Trophoblast cell (in vitro differentiated cells and primary cell): Measurements from ENCODE around the gene IQCB1.
"Not testable (repeated sequence)": the region's sequence is repeated elsewhere in the genome, so short reads cannot be mapped to it uniquely, and the experiment has no call there.

Source experiments
- DNase-seq, 2 donors: peaks; one replicate each; pipeline ENCODE4 v3.0.0-alpha.2; 2016
- H2AFZ ChIP-seq: 2 replicates; pipeline ENCODE4 v1.6.1; 2013; ENCODE audit warnings: low read length, moderate library complexity, mild to moderate bottlenecking; ENCODE audit not compliant: insufficient read depth, poor library complexity
- H2AK5ac ChIP-seq: 2 replicates; pipeline ENCODE4 v1.6.1; 2013; ENCODE audit warnings: mild to moderate bottlenecking, low read length
- H2BK120ac ChIP-seq: 2 replicates; pipeline ENCODE4 v1.6.1; 2013; ENCODE audit warnings: low read length, mild to moderate bottlenecking, moderate library complexity; ENCODE audit not compliant: insufficient read depth, poor library complexity
- H2BK12ac ChIP-seq: 2 replicates; pipeline ENCODE4 v1.6.1; 2013; ENCODE audit warnings: mild to moderate bottlenecking, low read length, moderate library complexity
- H2BK5ac ChIP-seq: 2 replicates; pipeline ENCODE4 v1.6.1; 2013; ENCODE audit warnings: low read length, low read depth, moderate library complexity, mild to moderate bottlenecking; ENCODE audit not compliant: poor library complexity
- H3K14ac ChIP-seq: 2 replicates; pipeline ENCODE4 v1.6.1; 2013; ENCODE audit warnings: mild to moderate bottlenecking, low read length
- H3K18ac ChIP-seq: 2 replicates; pipeline ENCODE4 v1.6.1; 2013; ENCODE audit warnings: mild to moderate bottlenecking, low read length
- H3K23ac ChIP-seq: 2 replicates; pipeline ENCODE4 v1.6.1; 2013; ENCODE audit warnings: low read length
- H3K27ac ChIP-seq: 2 replicates; pipeline ENCODE4 v1.5.1; 2013; ENCODE audit warnings: low read depth, mild to moderate bottlenecking, inconsistent platforms, low read length, moderate library complexity
- H3K27me3 ChIP-seq: 2 replicates; pipeline ENCODE4 v1.6.1; 2013; ENCODE audit warnings: inconsistent platforms, mild to moderate bottlenecking, low read length, moderate library complexity; ENCODE audit not compliant: insufficient read depth
- H3K36me3 ChIP-seq, 2 experiments: 1 replicate in 1 of 2; 2 replicates in 1 of 2; pipeline ENCODE4 v1.6.1; 2013; ENCODE audit warnings: low read length in 2 of 2, mild to moderate bottlenecking in 2 of 2, moderate library complexity in 1 of 2; ENCODE audit not compliant: insufficient read depth in 2 of 2, control insufficient read depth in 1 of 2
- H3K4ac ChIP-seq: 2 replicates; pipeline ENCODE4 v1.6.1; 2013; ENCODE audit warnings: low read depth, mild to moderate bottlenecking, low read length, moderate library complexity
- H3K4me1 ChIP-seq, 2 experiments: 1 replicate in 1 of 2; 2 replicates in 1 of 2; pipeline ENCODE4 v1.6.1; 2013; ENCODE audit warnings: low read length in 2 of 2, mild to moderate bottlenecking in 2 of 2, moderate library complexity in 1 of 2; ENCODE audit not compliant: insufficient read depth in 2 of 2, control insufficient read depth in 1 of 2
- H3K4me2 ChIP-seq: 2 replicates; pipeline ENCODE4 v1.6.1; 2013; ENCODE audit warnings: inconsistent platforms, mild to moderate bottlenecking, low read length, moderate library complexity
- H3K4me3 ChIP-seq: 2 replicates; pipeline ENCODE4 v1.5.1; 2013; ENCODE audit warnings: mild to moderate bottlenecking, low read depth, low read length, inconsistent platforms
- H3K79me1 ChIP-seq: one replicate; pipeline ENCODE4 v1.6.1; 2013; ENCODE audit warnings: low read length
- H3K79me2 ChIP-seq: 2 replicates; pipeline ENCODE4 v1.6.1; 2013; ENCODE audit warnings: low read length, mild to moderate bottlenecking; ENCODE audit not compliant: control insufficient read depth, insufficient read depth, poor library complexity
- H3K9ac ChIP-seq: 2 replicates; pipeline ENCODE4 v1.6.1; 2013; ENCODE audit warnings: mild to moderate bottlenecking, low read length
- H3K9me3 ChIP-seq: 2 replicates; pipeline ENCODE4 v1.6.1; 2013; ENCODE audit warnings: low read depth, mild to moderate bottlenecking, control low read depth, inconsistent platforms, low read length; ENCODE audit not compliant: insufficient read depth
- H4K12ac ChIP-seq: 2 replicates; pipeline ENCODE4 v1.6.1; 2013; ENCODE audit warnings: low read depth, mild to moderate bottlenecking, low read length, moderate library complexity
- H4K8ac ChIP-seq: 2 replicates; pipeline ENCODE4 v1.6.1; 2013; ENCODE audit warnings: low read depth, mild to moderate bottlenecking, low read length, moderate library complexity
- H4K91ac ChIP-seq: one replicate; pipeline ENCODE4 v1.6.1; 2013; ENCODE audit warnings: low read depth, mild to moderate bottlenecking, low read length, moderate library complexity
- WGBS: extraction: QIAGEN DNeasy Blood & Tissue Kit; methylation state at CpG from one replicate; pipeline ENCODE4 v1.1.7; 2013; ENCODE audit warnings: missing lambda C conversion rate; ENCODE audit not compliant: insufficient read length, insufficient coverage; ENCODE audit errors: extremely low coverage; 5-methylcytosine and 5-hydroxymethylcytosine counted together

IQCB1 gene

GRCh38 chr3:121870717-121871116 is 35.9 kb upstream of the IQCB1 start:
- no peaks in the 10 kb centered on the region for H3K4me1 ChIP-seq
- H3K27me3 ChIP-seq = no peaks in the 10 kb centered on the region
- no peaks in the 10 kb centered on the region for H3K79me1 ChIP-seq
- no peaks in the 10 kb centered on the region for H3K36me3 ChIP-seq
- H4K8ac ChIP-seq = no peak overlapping the region
- DNase-seq = no peak
- H3K4ac ChIP-seq = no peak overlapping the region
- H2BK120ac ChIP-seq = no peak overlapping the region
- H2BK12ac ChIP-seq = no peak overlapping the region
- H2AK5ac ChIP-seq = no peak overlapping the region
- H2BK5ac ChIP-seq = no peak overlapping the region
- no peaks in the 10 kb centered on the region for H3K9me3 ChIP-seq
- no peak overlapping the region for H3K9ac ChIP-seq
- H3K14ac ChIP-seq = no peak overlapping the region
- no peak overlapping the region for H3K23ac ChIP-seq
- H3K27ac ChIP-seq = no peak overlapping the region
- no peak overlapping the region for H3K18ac ChIP-seq
- no peak overlapping the region for H4K12ac ChIP-seq
- no peak overlapping the region for H3K4me3 ChIP-seq
- H3K4me2 ChIP-seq = no peak overlapping the region
- H2AFZ ChIP-seq = no peak overlapping the region
- no peak overlapping the region for H4K91ac ChIP-seq
- H3K79me2 ChIP-seq = no peaks in the 10 kb centered on the region

- no peak overlapping the region for H3K4me2 ChIP-seq
- no peak overlapping the region for H3K23ac ChIP-seq
- H3K79me1 ChIP-seq = no peaks in the 10 kb centered on the region
- no peak overlapping the region for H2BK12ac ChIP-seq
- no peak overlapping the region for H3K9ac ChIP-seq
- no peak overlapping the region for H2AFZ ChIP-seq
- DNase-seq = no peak
- H3K27ac ChIP-seq = no peak overlapping the region
- no peak overlapping the region for H2BK120ac ChIP-seq
- no peaks in the 10 kb centered on the region for H3K27me3 ChIP-seq
- no CpG with 5 or more reads among the region's 2 CpGs for WGBS
- no peak overlapping the region for H3K4ac ChIP-seq
- H4K91ac ChIP-seq = no peak overlapping the region
- no peak overlapping the region for H3K18ac ChIP-seq
- H2AK5ac ChIP-seq = no peak overlapping the region
- no peak overlapping the region for H3K14ac ChIP-seq
- no peaks in the 10 kb centered on the region for H3K79me2 ChIP-seq
- no peak overlapping the region for H2BK5ac ChIP-seq
- H4K12ac ChIP-seq = no peak overlapping the region
- no peak overlapping the region for H3K4me3 ChIP-seq
- no peaks in the 10 kb centered on the region for H3K4me1 ChIP-seq
- no peak overlapping the region for H4K8ac ChIP-seq
- H3K9me3 ChIP-seq = no peaks in the 10 kb centered on the region
- H3K36me3 ChIP-seq = no peaks in the 10 kb centered on the region
Measured at GRCh38 chr3:121869736-121870135, 34.9 kb upstream of the IQCB1 start.

GRCh38 chr3:121863801-121864200 is 28.9 kb upstream of the IQCB1 start:
- no peak overlapping the region for H4K91ac ChIP-seq
- H3K36me3 ChIP-seq = peaks cover 3% of the 10 kb centered on the region in 2 experiments
- H3K4ac ChIP-seq = no peak overlapping the region
- DNase-seq = no peak
- H3K27ac ChIP-seq = no peak overlapping the region
- no peak overlapping the region for H3K4me3 ChIP-seq
- no peak overlapping the region for H3K23ac ChIP-seq
- no peak overlapping the region for H3K9ac ChIP-seq
- no peak overlapping the region for H2BK5ac ChIP-seq
- no peak overlapping the region for H4K12ac ChIP-seq
- H3K4me2 ChIP-seq = no peak overlapping the region
- no peak overlapping the region for H2BK12ac ChIP-seq
- H3K9me3 ChIP-seq = peaks cover 7% of the 10 kb centered on the region
- no peak overlapping the region for H2BK120ac ChIP-seq
- H3K4me1 ChIP-seq = no peaks in the 10 kb centered on the region
- H2AK5ac ChIP-seq = no peak overlapping the region
- H3K79me1 ChIP-seq = no peaks in the 10 kb centered on the region
- H3K14ac ChIP-seq = no peak overlapping the region
- H3K27me3 ChIP-seq = no peaks in the 10 kb centered on the region
- no peaks in the 10 kb centered on the region for H3K79me2 ChIP-seq
- no peak overlapping the region for H2AFZ ChIP-seq
- H4K8ac ChIP-seq = no peak overlapping the region
- no peak overlapping the region for H3K18ac ChIP-seq

GRCh38 chr3:121863247-121863646 is 28.4 kb upstream of the IQCB1 start:
- not testable (repeated sequence) for H2AFZ ChIP-seq, H2BK5ac ChIP-seq, H3K4ac ChIP-seq, H3K79me1 ChIP-seq, H3K23ac ChIP-seq, H2AK5ac ChIP-seq, H3K18ac ChIP-seq, H3K79me2 ChIP-seq, H3K4me3 ChIP-seq, H3K36me3 ChIP-seq, H3K27me3 ChIP-seq, H3K9ac ChIP-seq, DNase-seq, H4K12ac ChIP-seq, H4K91ac ChIP-seq, H2BK120ac ChIP-seq, H2BK12ac ChIP-seq, H3K9me3 ChIP-seq, H4K8ac ChIP-seq, H3K4me1 ChIP-seq, H3K4me2 ChIP-seq, H3K14ac ChIP-seq, H3K27ac ChIP-seq
- WGBS = no CpG with 5 or more reads among the region's 9 CpGs

- not testable (repeated sequence) for H3K4me3 ChIP-seq, H2BK120ac ChIP-seq, H2AK5ac ChIP-seq, H3K4ac ChIP-seq, H3K27ac ChIP-seq, H3K4me2 ChIP-seq, H4K8ac ChIP-seq, H3K79me2 ChIP-seq, H4K91ac ChIP-seq, H3K9me3 ChIP-seq, H3K9ac ChIP-seq, H3K23ac ChIP-seq, H2BK5ac ChIP-seq, H2AFZ ChIP-seq, H4K12ac ChIP-seq, DNase-seq, H3K18ac ChIP-seq, H3K4me1 ChIP-seq, H3K14ac ChIP-seq, H3K79me1 ChIP-seq, H3K27me3 ChIP-seq, H3K36me3 ChIP-seq, H2BK12ac ChIP-seq
- WGBS = no CpG with 5 or more reads among the region's 5 CpGs
Measured at GRCh38 chr3:121857778-121858177, 22.9 kb upstream of the IQCB1 start.
